Testis (tissue), 3 donors: ENCODE measurements around the gene LRRK1. TPM values are rescaled to one million over a fixed set of nuclear protein-coding genes. Genes with fewer than 3 reads are reported as not detected.

Source experiments
- DNase-seq: peaks from one replicate; pipeline ENCODE4 v3.0.0-alpha.2; 2019
- H3K27ac ChIP-seq, 2 donors: fragments of 200-600 bp; sonication (generic); one replicate each; pipeline ENCODE4 v1.5.1; 2019
- H3K27me3 ChIP-seq: fragments of 200-600 bp; sonication (generic); one replicate; pipeline ENCODE4 v1.5.1; 2019
- H3K36me3 ChIP-seq: fragments of 200-600 bp; sonication (generic); one replicate; pipeline ENCODE4 v1.5.1; 2017; ENCODE audit warnings: low read depth; ENCODE audit errors: missing control alignments
- H3K4me1 ChIP-seq: fragments of 200-600 bp; sonication (generic); one replicate; pipeline ENCODE4 v1.5.1; 2019
- H3K4me3 ChIP-seq, 2 donors: fragments of 200-600 bp; sonication (generic); one replicate each; pipeline ENCODE4 v1.5.1; 2017 to 2019
- H3K9me3 ChIP-seq: fragments of 200-600 bp; sonication (generic); one replicate; pipeline ENCODE4 v1.5.1; 2017
- CTCF ChIP-seq, 3 experiments: fragments of 450-650 bp in 2 of 3; fragments of 200-600 bp in 1 of 3; sonication (generic) in 1 of 3; IDR thresholded peaks; one replicate each; pipeline ENCODE4 v1.5.1; 2016 to 2019; ENCODE audit warnings: antibody characterized with exemption in 3 of 3, mild to moderate bottlenecking in 2 of 3, moderate library complexity in 1 of 3
- POLR2A ChIP-seq: fragments of 450-650 bp; IDR thresholded peaks from one replicate; pipeline ENCODE4 v1.6.1; 2017; ENCODE audit warnings: antibody characterized with exemption, mild to moderate bottlenecking, moderate library complexity
- WGBS, 2 donors: methylation state at CpG; one replicate each; pipeline ENCODE4 v1.1.5; 2018; 5-methylcytosine and 5-hydroxymethylcytosine counted together
- intact Hi-C: fragments of 100-400 bp; cut with DNase I; formaldehyde crosslinking; loops from one replicate; pipeline ENCODE4 v1.15.1; 2023; ENCODE audit warnings: low total_unique reads
- polyA plus RNA-seq: library from polyadenylated mRNA; stranded (reverse); fragments of 350-450 nt; fragmentation: Illumina TruSeq; extraction: RNeasy Lipid Tissue Mini Kit (QIAGEN cat#74804); gene quantifications from one replicate; pipeline ENCODE4 v1.2.3, GENCODE V29; 2014; ENCODE audit warnings: low read depth, low replicate concordance; ENCODE audit not compliant: insufficient read depth
- total RNA-seq, 2 donors: library from RNA; depleted of rRNA; stranded (reverse); fragments of >200 nt; gene quantifications; one replicate each; pipeline ENCODE4 v1.2.3, GENCODE V29; 2016

The LRRK1 gene
- total and polyA plus RNA-seq, 3 donors from 2014 or later, result 18.8 to 24.6 (median 23.0) TPM

GRCh38 chr15:101019366-101019896 is 100.3 kb downstream of the LRRK1 start:
- intact Hi-C loops, result loop anchor here (5.0 to 10.0 kb wide), 2 partner anchors 65 to 233 kb away; partner anchors contain the start of gene CHSY1
- H3K9me3 ChIP-seq, result no peaks in the 10 kb centered on the region
- peak; percentile 22 for DNase-seq
- H3K27ac ChIP-seq, result no peak overlapping the region
- peaks cover 38% of the 10 kb centered on the region for H3K4me1 ChIP-seq
- H3K36me3 ChIP-seq, result no peaks in the 10 kb centered on the region
- 61 to 63% methylated on average over 9 of the region's 9 CpGs for WGBS, 2 donors
- H3K27me3 ChIP-seq, result no peaks in the 10 kb centered on the region
- no peak for TF ChIP-seq POLR2A
- no peak for TF ChIP-seq CTCF (IDR thresholded peaks at IDR 0.05)
- H3K4me3 ChIP-seq, result no peak overlapping the region

- DNase-seq, result peak; percentile 7
- Histone ChIP-seq H3K27ac (no peak overlapping the region), H3K36me3 (no peaks in the 10 kb centered on the region), H3K27me3 (no peaks in the 10 kb centered on the region), H3K4me1 (peaks cover 38% of the 10 kb centered on the region), H3K9me3 (no peaks in the 10 kb centered on the region), H3K4me3 (no peak overlapping the region)
- intact Hi-C loops, result no loop called here
- WGBS, 2 donors, result 93 to 94% methylated on average over 5 of the region's 5 CpGs
- TF ChIP-seq CTCF (IDR thresholded peaks at IDR 0.05) (no peak), POLR2A (no peak)
These were observed 101.3 kb downstream of the LRRK1 start for GRCh38 chr15:101020451-101020850.

- Histone ChIP-seq H3K4me3 (no peak overlapping the region), H3K27me3 (no peaks in the 10 kb centered on the region), H3K9me3 (no peaks in the 10 kb centered on the region), H3K36me3 (no peaks in the 10 kb centered on the region), H3K4me1 (peaks cover 37% of the 10 kb centered on the region), H3K27ac (peak overlapping the region in 1 of 2 donors; percentile 55)
- WGBS, 2 donors, result 68 to 69% methylated on average over 8 to 10 of the region's 10 CpGs
- peak; percentile 14 for DNase-seq
- no peak for TF ChIP-seq POLR2A
- TF ChIP-seq CTCF (IDR thresholded peaks at IDR 0.05), result no peak
- intact Hi-C loops, result no loop called here
These were observed 101.8 kb downstream of the LRRK1 start for GRCh38 chr15:101020945-101021344.

- intact Hi-C loops, result no loop called here
- no peak overlapping the region for H3K4me3 ChIP-seq
- H3K27me3 ChIP-seq, result no peaks in the 10 kb centered on the region
- H3K4me1 ChIP-seq, result peaks cover 48% of the 10 kb centered on the region
- no peaks in the 10 kb centered on the region for H3K9me3 ChIP-seq
- TF ChIP-seq CTCF (IDR thresholded peaks at IDR 0.05), result no peak
- no peak for TF ChIP-seq POLR2A
- 62 to 65% methylated on average over 8 to 11 of the region's 11 CpGs for WGBS, 2 donors
- H3K36me3 ChIP-seq, result no peaks in the 10 kb centered on the region
- H3K27ac ChIP-seq, result no peak overlapping the region
- DNase-seq, result no peak
These were observed 103.1 kb downstream of the LRRK1 start for GRCh38 chr15:101022306-101022705.

GRCh38 chr15:101022876-101023275 is 103.7 kb downstream of the LRRK1 start:
- peak overlapping the region in 1 of 2 donors; percentile 71 for H3K27ac ChIP-seq
- TF ChIP-seq CTCF (IDR thresholded peaks at IDR 0.05), result no peak
- no peak for TF ChIP-seq POLR2A
- no peak overlapping the region for H3K4me3 ChIP-seq
- WGBS, 2 donors, result 73% methylated on average over 3 of the region's 3 CpGs
- intact Hi-C loops, result no loop called here
- H3K9me3 ChIP-seq, result no peaks in the 10 kb centered on the region
- H3K36me3 ChIP-seq, result no peaks in the 10 kb centered on the region
- no peaks in the 10 kb centered on the region for H3K27me3 ChIP-seq
- DNase-seq, result no peak
- H3K4me1 ChIP-seq, result peaks cover 54% of the 10 kb centered on the region
